ENCODE results near the gene OLFM1.

DNA sequence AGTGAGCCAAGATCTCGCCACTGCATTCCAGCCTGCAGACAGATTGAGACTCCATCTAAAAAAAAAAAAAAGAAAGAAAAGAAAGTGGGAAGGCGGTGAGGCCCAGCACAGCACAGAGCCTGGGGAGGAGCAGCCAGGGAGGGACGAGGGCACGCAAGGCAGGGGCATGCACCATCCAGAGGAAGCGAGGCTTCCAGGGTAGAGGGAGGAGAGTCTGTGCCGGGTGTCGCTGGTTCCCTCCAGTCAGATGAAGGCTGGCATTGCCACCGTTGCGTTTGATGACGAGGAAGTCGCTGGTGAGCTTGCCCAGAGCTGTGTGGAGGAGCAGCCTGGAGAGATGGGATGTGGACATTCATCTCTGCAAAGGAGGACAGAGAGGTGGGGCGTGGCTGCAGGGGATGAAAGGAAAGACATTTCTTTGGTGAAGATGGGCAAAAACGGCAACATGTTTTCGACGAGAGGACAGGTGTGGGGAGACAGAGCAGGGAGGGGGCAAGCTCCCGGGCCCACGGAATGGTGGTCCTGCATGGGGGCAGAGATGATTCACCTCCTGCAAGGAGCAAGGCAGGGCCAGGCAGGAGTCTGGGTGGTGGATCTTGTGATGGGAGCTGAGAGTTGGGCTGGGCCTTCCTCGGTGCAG, 18.6 kb upstream of the OLFM1 start:
- TF ChIP-seq, protein P1, sequence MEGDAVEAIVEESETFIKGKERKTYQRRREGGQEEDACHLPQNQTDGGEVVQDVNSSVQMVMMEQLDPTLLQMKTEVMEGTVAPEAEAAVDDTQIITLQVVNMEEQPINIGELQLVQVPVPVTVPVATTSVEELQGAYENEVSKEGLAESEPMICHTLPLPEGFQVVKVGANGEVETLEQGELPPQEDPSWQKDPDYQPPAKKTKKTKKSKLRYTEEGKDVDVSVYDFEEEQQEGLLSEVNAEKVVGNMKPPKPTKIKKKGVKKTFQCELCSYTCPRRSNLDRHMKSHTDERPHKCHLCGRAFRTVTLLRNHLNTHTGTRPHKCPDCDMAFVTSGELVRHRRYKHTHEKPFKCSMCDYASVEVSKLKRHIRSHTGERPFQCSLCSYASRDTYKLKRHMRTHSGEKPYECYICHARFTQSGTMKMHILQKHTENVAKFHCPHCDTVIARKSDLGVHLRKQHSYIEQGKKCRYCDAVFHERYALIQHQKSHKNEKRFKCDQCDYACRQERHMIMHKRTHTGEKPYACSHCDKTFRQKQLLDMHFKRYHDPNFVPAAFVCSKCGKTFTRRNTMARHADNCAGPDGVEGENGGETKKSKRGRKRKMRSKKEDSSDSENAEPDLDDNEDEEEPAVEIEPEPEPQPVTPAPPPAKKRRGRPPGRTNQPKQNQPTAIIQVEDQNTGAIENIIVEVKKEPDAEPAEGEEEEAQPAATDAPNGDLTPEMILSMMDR (IDR thresholded peaks at IDR 0.05) = no peak
- TF ChIP-seq POLR2A (IDR thresholded peaks at IDR 0.05) (no peak), EP300 (IDR thresholded peaks at IDR 0.05) (no peak)
